Nephron (organoid): ENCODE measurements around the gene ALMS1.

Source experiments
- H3K27ac Mint-ChIP-seq, 3 experiments: 2 replicates each; pipeline ENCODE4 v1.8.0; 2020; ENCODE audit warnings: mixed read lengths in 3 of 3, mild to moderate bottlenecking in 2 of 3, moderate library complexity in 1 of 3
- H3K27me3 Mint-ChIP-seq: 2 replicates; pipeline ENCODE4 v1.8.0; 2021; ENCODE audit warnings: low read depth, mild to moderate bottlenecking, moderate library complexity, mixed read lengths
- H3K36me3 Mint-ChIP-seq: 2 replicates; pipeline ENCODE4 v1.8.0; 2020; ENCODE audit warnings: low read depth, mixed read lengths
- H3K4me1 Mint-ChIP-seq: 2 replicates; pipeline ENCODE4 v1.8.0; 2020; ENCODE audit warnings: mixed read lengths
- H3K4me3 Mint-ChIP-seq, 3 experiments: 2 replicates each; pipeline ENCODE4 v1.8.0; 2020; ENCODE audit warnings: mild to moderate bottlenecking in 3 of 3, mixed read lengths in 3 of 3, moderate library complexity in 2 of 3
- H3K9me3 Mint-ChIP-seq: 2 replicates; pipeline ENCODE4 v1.8.0; 2020; ENCODE audit warnings: mixed read lengths
- TF ChIP-seq, protein P1 (sequence below), 3 experiments: fragments of 200-600 bp; sonication (generic); IDR thresholded peaks; one replicate each; pipeline ENCODE4 v1.5.0; 2021; ENCODE audit warnings: antibody characterized with exemption in 3 of 3; ENCODE audit not compliant: unreplicated experiment in 3 of 3

The ALMS1 gene

DNA sequence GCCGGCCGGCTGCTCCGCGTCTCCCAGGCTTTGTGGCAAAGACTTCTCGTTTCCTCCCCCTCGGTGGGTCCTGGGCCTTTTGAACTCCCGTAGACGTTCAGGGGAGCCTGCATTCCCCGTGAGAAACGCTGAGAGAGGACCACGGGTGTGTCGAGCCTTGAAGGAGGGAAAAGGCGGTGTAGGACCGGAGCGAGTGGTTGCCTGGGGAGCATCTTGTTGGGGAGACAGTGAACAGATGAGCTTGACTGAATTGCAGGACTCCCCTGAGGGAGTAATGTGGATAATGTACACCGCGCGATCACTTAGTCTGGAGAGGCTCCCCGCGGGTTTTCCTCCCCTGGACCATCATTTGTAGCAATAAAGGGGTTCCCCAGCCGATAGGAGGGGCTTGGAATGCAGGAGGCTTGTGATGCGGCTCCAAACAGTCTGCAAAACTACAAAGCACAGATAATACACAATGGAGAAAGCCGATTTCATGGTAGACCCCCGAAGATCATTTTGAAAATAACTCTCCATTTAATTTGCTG lies 769 bp downstream of the ALMS1 start:
- Mint-ChIP-seq H3K4me1 (peaks cover 23% of the 10 kb centered on the region), H3K27me3 (peaks cover 19% of the 10 kb centered on the region), H3K36me3 (peaks cover 16% of the 10 kb centered on the region), H3K9me3 (peaks cover 2% of the 10 kb centered on the region), H3K27ac (peak overlapping the region; percentile 91 to 99 (median 98)), H3K4me3 (peak overlapping the region; percentile 97 to 98 (median 97))
- TF ChIP-seq, protein P1, sequence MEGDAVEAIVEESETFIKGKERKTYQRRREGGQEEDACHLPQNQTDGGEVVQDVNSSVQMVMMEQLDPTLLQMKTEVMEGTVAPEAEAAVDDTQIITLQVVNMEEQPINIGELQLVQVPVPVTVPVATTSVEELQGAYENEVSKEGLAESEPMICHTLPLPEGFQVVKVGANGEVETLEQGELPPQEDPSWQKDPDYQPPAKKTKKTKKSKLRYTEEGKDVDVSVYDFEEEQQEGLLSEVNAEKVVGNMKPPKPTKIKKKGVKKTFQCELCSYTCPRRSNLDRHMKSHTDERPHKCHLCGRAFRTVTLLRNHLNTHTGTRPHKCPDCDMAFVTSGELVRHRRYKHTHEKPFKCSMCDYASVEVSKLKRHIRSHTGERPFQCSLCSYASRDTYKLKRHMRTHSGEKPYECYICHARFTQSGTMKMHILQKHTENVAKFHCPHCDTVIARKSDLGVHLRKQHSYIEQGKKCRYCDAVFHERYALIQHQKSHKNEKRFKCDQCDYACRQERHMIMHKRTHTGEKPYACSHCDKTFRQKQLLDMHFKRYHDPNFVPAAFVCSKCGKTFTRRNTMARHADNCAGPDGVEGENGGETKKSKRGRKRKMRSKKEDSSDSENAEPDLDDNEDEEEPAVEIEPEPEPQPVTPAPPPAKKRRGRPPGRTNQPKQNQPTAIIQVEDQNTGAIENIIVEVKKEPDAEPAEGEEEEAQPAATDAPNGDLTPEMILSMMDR (IDR thresholded peaks at IDR 0.05; ENCODE audit: unreplicated experiment in 3 of 3): no peak

DNA sequence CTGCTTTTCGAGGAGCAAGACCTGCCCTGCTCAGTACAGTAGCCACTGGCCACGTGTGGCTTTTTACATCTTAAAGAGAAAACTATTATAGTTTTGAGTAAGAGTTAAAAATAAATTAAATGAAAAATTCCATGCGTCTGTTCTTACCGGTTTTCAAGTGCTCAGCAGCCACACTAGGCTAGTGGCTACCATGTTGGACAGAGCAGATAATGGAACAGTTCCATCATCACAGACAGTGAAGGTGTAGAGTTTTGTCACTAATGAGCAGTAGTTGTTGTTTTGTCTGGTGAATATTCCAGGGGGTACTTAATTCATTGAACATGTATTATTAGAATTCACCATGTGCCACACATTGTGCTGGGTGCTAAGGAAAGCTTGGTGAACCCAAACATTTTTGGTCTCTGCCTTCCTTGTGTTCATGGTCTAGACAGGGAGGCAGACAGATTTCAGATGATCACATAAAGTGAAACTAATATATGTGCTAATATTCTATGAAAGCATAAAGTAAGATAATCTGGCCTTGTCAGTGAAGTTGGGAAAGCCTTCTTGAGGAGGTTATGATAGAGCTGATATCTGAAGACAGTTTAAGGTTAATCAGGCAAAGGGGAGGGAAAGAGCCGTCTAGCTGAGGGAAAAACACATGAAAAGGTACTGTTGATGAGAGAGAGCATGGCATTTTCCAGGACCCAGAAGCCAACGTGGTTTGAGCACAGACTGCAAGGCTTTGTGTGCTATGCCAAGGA lies 1.4 kb downstream of the ALMS1 start:
- peaks cover 12% of the 10 kb centered on the region for H3K27me3 Mint-ChIP-seq
- peaks cover 20% of the 10 kb centered on the region for H3K36me3 Mint-ChIP-seq
- H3K4me1 Mint-ChIP-seq: peaks cover 23% of the 10 kb centered on the region
- TF ChIP-seq, protein P1 (IDR thresholded peaks at IDR 0.05; ENCODE audit: unreplicated experiment in 3 of 3): no peak
- H3K4me3 Mint-ChIP-seq: peak overlapping the region; percentile 97 to 98 (median 97)
- H3K27ac Mint-ChIP-seq: peak overlapping the region; percentile 91 to 99 (median 98)
- peaks cover 2% of the 10 kb centered on the region for H3K9me3 Mint-ChIP-seq

DNA sequence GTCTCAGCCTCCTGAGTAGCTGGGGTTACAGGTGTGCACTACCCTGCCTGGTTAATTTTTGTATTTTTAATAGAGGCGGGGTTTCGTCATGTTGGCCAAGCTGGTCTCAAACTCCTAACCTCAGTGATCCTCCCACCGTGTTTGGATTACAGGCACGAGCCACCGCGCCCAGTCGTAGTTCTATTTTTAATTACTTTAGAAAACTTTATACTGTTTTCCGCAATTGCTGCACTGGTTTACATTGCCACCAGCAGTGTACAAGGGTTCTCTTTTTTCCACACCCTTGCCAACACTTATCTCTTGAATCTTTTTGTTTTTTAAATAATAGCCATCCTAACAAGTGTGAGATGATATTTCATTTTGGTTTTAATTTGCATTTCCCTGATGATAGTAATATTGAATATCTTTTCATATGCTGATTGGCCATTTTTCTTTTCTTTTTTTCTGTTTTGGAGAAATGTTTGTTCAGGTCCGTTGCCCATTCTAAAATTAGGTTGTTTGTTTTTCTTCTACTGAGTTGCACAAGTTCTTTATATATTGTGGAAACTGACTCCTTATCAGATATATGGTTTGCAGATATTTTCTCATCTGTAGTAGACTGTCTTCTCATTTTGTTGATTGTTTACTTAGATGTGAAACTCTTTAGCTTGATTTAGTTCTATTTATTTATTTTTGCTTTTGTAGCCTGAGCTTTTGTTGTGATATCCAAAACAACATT lies 16.9 kb downstream of the ALMS1 start:
- H3K4me1 Mint-ChIP-seq: no peaks in the 10 kb centered on the region
- H3K9me3 Mint-ChIP-seq: peaks cover 67% of the 10 kb centered on the region
- TF ChIP-seq, protein P1 (IDR thresholded peaks at IDR 0.05; ENCODE audit: unreplicated experiment in 3 of 3): no peak
- no peaks in the 10 kb centered on the region for H3K27me3 Mint-ChIP-seq
- no peak overlapping the region for H3K4me3 Mint-ChIP-seq
- H3K27ac Mint-ChIP-seq: no peak overlapping the region
- peaks cover 86% of the 10 kb centered on the region for H3K36me3 Mint-ChIP-seq

DNA sequence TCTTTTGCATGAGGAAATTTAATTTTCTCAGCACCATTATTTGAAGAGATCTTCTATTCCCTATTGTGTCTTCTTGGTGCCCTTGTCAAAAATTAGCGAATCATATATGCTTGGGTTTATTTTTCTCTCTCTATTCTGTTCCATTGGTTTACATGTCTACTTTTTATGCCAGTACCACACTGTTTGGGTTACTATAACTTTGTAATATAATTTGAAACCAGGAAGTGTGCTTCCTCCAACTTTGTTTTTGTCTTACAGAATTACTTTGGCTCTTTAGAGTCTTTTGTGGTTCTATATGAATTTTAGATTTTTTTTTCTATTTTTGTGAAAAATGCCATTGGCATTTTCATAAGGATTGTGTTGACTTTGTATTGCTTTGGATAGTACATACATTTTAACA lies 17.6 kb downstream of the ALMS1 start:
- TF ChIP-seq, protein P1 (IDR thresholded peaks at IDR 0.05; ENCODE audit: unreplicated experiment in 3 of 3): no peak
- H3K9me3 Mint-ChIP-seq: peaks cover 61% of the 10 kb centered on the region
- no peak overlapping the region for H3K4me3 Mint-ChIP-seq
- no peaks in the 10 kb centered on the region for H3K27me3 Mint-ChIP-seq
- no peak overlapping the region for H3K27ac Mint-ChIP-seq
- H3K4me1 Mint-ChIP-seq: no peaks in the 10 kb centered on the region
- H3K36me3 Mint-ChIP-seq: peaks cover 83% of the 10 kb centered on the region

DNA sequence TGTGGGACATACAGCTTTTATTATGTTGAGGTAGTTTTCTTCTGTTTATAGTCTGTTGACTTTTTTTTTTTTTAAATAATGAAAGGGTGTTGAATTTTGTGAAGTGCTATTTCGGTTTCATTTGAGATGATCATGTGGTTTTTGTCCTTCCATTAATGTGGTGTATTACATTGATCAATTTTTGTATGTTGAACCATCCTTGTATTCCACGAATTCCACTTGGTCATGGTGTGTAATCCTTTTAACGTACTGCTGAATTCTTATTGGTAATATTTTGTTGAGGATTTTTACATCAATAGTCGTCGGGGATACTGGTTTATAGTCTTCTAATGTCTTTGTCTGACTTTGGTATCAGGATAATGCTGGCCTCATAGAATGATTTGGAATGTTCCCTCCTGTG lies 18.8 kb downstream of the ALMS1 start:
- Mint-ChIP-seq H3K9me3 (peaks cover 54% of the 10 kb centered on the region), H3K27ac (no peak overlapping the region), H3K4me1 (no peaks in the 10 kb centered on the region), H3K36me3 (peaks cover 77% of the 10 kb centered on the region), H3K27me3 (no peaks in the 10 kb centered on the region), H3K4me3 (no peak overlapping the region)
- TF ChIP-seq, protein P1 (IDR thresholded peaks at IDR 0.05; ENCODE audit: unreplicated experiment in 3 of 3): no peak
